ENCODE data around the gene CYB5R2.

GRCh38 chr11:7642747-7643146, 30.6 kb downstream of the CYB5R2 start:
- no peak for TF ChIP-seq CTCF (IDR thresholded peaks at IDR 0.05)
- no peak for TF ChIP-seq EP300 (IDR thresholded peaks at IDR 0.05; ENCODE audit: low read depth)
- TF ChIP-seq POLR2AphosphoS5 (IDR thresholded peaks at IDR 0.05), result no peak
- TF ChIP-seq POLR2A (IDR thresholded peaks at IDR 0.05), result no peak

Measured in transverse colon (tissue), 4 donors.